Measurements from ENCODE around the gene OSBPL7. TPM values are rescaled to one million over a fixed set of nuclear protein-coding genes. Genes with fewer than 3 reads are reported as not detected.

OSBPL7 gene
- total and polyA plus RNA-seq, 2 experiments from 2014 or later = 12.1 to 20.5 TPM

GRCh38 chr17:47829870-47830269 lies 8.3 kb upstream of the OSBPL7 start:
- Histone ChIP-seq H3K36me3 (peaks cover 28% of the 10 kb centered on the region), H3K27ac (no peak overlapping the region), H3K9me3 (ENCODE audit: low read depth) (no peaks in the 10 kb centered on the region), H3K4me1 (ENCODE audit: low read depth) (peaks cover 4% of the 10 kb centered on the region), H3K27me3 (no peaks in the 10 kb centered on the region), H3K4me3 (no peak overlapping the region)
- no peak for DNase-seq (ENCODE audit: low read depth in 1 of 2, low spot score in 1 of 2)
- TF ChIP-seq CTCF (IDR thresholded peaks at IDR 0.05; ENCODE audit: low read depth, low read length) = no peak

GRCh38 chr17:47823519-47823918 lies 1.9 kb upstream of the OSBPL7 start:
- no peaks in the 10 kb centered on the region for H3K27me3 ChIP-seq
- H3K27ac ChIP-seq = no peak overlapping the region
- DNase-seq (ENCODE audit: low read depth in 1 of 2, low spot score in 1 of 2) = no peak
- no peak for TF ChIP-seq CTCF (IDR thresholded peaks at IDR 0.05; ENCODE audit: low read depth, low read length)
- no peaks in the 10 kb centered on the region for H3K9me3 ChIP-seq (ENCODE audit: low read depth)
- peaks cover 25% of the 10 kb centered on the region for H3K36me3 ChIP-seq
- H3K4me1 ChIP-seq (ENCODE audit: low read depth) = peaks cover 8% of the 10 kb centered on the region
- H3K4me3 ChIP-seq = no peak overlapping the region

GRCh38 chr17:47822785-47823184 lies 1.2 kb upstream of the OSBPL7 start:
- no peak for TF ChIP-seq CTCF (IDR thresholded peaks at IDR 0.05; ENCODE audit: low read depth, low read length)
- no peak overlapping the region for H3K27ac ChIP-seq
- no peaks in the 10 kb centered on the region for H3K9me3 ChIP-seq (ENCODE audit: low read depth)
- H3K36me3 ChIP-seq = peaks cover 19% of the 10 kb centered on the region
- no peak for DNase-seq (ENCODE audit: low read depth in 1 of 2, low spot score in 1 of 2)
- no peaks in the 10 kb centered on the region for H3K27me3 ChIP-seq
- H3K4me3 ChIP-seq = no peak overlapping the region
- peaks cover 8% of the 10 kb centered on the region for H3K4me1 ChIP-seq (ENCODE audit: low read depth)

- peaks cover 11% of the 10 kb centered on the region for H3K36me3 ChIP-seq
- H3K4me3 ChIP-seq = peak overlapping the region; percentile 63
- peaks cover 8% of the 10 kb centered on the region for H3K4me1 ChIP-seq (ENCODE audit: low read depth)
- no peaks in the 10 kb centered on the region for H3K9me3 ChIP-seq (ENCODE audit: low read depth)
- no peaks in the 10 kb centered on the region for H3K27me3 ChIP-seq
- TF ChIP-seq CTCF (IDR thresholded peaks at IDR 0.05; ENCODE audit: low read depth, low read length) = no peak
- no peak for DNase-seq (ENCODE audit: low read depth in 1 of 2, low spot score in 1 of 2)
- H3K27ac ChIP-seq = no peak overlapping the region
Observed at GRCh38 chr17:47821031-47821423, 567 bp downstream of the OSBPL7 start.

GRCh38 chr17:47820033-47820789 lies 1.4 kb downstream of the OSBPL7 start:
- Histone ChIP-seq H3K4me1 (ENCODE audit: low read depth) (peaks cover 8% of the 10 kb centered on the region), H3K9me3 (ENCODE audit: low read depth) (no peaks in the 10 kb centered on the region), H3K4me3 (no peak overlapping the region), H3K36me3 (peaks cover 5% of the 10 kb centered on the region), H3K27ac (no peak overlapping the region), H3K27me3 (no peaks in the 10 kb centered on the region)
- TF ChIP-seq CTCF (IDR thresholded peaks at IDR 0.05; ENCODE audit: low read depth, low read length) = no peak
- no peak for DNase-seq (ENCODE audit: low read depth in 1 of 2, low spot score in 1 of 2)
